ENCODE results near the gene ZNF630. TPM values are rescaled to one million over a fixed set of nuclear protein-coding genes. Genes with fewer than 3 reads are reported as not detected.
"Not testable (repeated sequence)": the region's sequence is repeated elsewhere in the genome, so short reads cannot be mapped to it uniquely, and the experiment has no call there.

Gene ZNF630
- 2.4 TPM for total RNA-seq
- long read RNA-seq, partial matches to known transcripts = 0 of 5 reads
- long read RNA-seq, other reads (novel, unspliced or antisense) = 1 of 5 reads

- DNase-seq (ENCODE audit: missing footprints) (peak; percentile 86), ATAC-seq (peak; percentile 96)
- intact Hi-C loops (cut with DNase I) = no loop called here
Measured at GRCh38 chrX:48071064-48071985, at the start of gene ZNF630. Gene ZNF630, minus strand, starts transcription at chrX:48071640. Its CDS starts 4,754 bp downstream, at chrX:48066886.

GRCh38 chrX:48107717-48108116, 36.3 kb upstream of the ZNF630 start:
- DNase-seq (ENCODE audit: missing footprints) = no peak
- intact Hi-C loops (cut with DNase I) = no loop called here

DNA sequence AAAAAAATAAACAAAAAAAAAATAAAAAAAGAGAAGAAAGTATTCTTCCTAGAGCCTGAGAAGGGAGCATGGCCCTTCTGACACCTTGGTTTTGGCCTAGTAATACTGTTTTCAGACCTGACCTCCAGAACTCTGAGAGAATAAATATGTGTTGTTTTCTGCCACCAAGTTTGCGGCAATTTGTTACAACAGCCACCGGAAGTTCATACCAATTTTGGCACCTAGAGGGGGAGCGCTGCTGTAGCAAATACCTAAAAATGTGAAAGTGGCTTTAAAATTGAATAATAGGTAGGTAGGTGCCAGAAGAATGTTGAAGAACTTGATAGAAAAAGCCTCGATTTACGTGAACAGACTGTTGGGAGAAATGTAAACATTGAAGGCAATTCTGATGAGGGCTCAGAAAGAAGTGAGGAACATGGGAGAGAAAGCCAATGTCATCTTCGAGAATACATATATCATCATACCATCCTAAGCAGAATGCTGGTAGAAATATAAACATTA, 31.5 kb upstream of the ZNF630 start:
- intact Hi-C loops (cut with DNase I) = no loop called here
- DNase-seq (ENCODE audit: missing footprints) (no peak), ATAC-seq (no peak)

More at GRCh38 chrX:48107717-48108116, 36.3 kb upstream of the ZNF630 start:
- ATAC-seq = no peak

DNA sequence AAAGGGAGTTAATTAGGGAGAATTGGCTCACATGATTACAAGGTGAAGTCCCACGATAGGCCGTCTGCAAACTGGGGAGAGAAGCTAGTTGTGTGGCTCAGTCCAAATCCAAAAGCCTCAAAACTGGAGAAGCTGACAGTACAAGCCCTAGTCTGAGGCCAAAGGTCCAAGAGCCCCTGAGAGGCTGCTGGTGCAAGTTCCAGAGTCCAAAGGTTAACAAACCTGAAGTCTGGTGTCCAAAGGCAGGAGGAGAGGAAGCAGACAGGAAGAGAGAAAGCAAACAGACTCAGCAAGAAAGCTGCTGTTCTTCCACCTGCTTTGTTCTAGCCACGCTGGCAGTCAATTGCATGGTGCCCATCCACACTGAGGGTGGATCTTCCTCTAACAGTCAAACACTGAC, 30.0 kb upstream of the ZNF630 start:
- intact Hi-C loops (cut with DNase I) = no loop called here
- ATAC-seq = no peak

DNA sequence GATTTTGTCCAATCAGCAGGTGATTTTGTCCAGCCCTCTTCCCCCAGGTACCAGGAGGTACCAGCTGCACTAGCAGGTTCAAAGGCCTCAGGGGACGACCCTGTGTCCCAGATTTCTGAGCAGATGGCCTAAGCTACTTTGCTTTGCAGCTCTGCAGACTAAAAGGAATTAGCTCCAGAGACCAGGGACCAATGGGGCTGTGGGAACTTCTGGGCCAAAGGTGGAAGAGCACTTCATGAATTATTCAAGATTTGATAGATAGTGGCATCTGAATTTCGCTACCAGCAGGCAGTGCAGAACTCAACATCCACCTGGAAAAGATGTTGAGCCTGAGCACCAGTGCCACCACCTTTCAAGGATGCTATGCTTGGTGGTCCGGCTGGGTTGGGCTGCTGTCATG, 21.1 kb upstream of the ZNF630 start:
- intact Hi-C loops (cut with DNase I); DNase-seq (ENCODE audit: missing footprints); ATAC-seq: not testable (repeated sequence)

More for the DNA sequence above, 30.0 kb upstream of the ZNF630 start:
- DNase-seq (ENCODE audit: missing footprints) = no peak

DNA sequence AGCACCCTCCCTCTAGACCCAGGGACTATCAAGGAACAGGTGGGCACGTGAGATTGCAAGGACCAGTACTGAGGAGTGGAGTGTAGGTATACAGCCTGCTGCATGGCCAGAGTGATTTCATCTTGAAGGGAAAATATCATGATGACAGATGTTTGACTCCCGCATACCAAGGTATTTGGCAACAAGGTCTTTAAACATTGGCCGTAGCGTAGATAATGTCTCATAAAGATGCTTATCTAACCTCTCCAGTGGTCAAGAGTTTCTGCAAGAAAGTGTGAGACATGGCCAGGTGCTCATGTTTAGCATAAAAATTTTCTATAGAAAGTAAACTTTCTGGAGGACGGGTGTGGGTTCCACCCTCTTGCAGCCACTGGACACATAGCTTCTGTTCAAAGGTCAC, 18.7 kb upstream of the ZNF630 start:
- ATAC-seq (no peak), DNase-seq (ENCODE audit: missing footprints) (no peak)
- intact Hi-C loops (cut with DNase I) = no loop called here

DNA sequence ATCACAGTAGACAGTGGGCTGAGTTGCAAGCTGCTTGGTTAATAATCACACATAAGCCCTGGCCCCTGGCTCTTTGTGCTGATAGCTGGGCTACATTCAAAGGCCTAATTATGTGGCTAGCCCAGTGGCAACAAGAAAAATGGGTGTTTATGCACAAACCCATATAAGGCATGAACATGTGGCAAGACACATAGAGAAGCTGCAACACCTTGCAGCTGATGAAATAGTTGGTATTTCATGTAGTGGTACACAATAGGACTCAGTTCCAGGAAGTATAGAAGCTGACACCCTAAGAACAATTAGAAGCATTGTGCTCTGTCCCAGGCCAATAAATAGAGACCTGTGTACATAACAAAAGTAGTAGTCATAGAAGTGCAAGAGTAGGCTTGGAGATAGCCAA, 14.6 kb upstream of the ZNF630 start:
- DNase-seq (ENCODE audit: missing footprints) (no peak), ATAC-seq (no peak)
- intact Hi-C loops (cut with DNase I) = no loop called here

- intact Hi-C loops (cut with DNase I) = loop anchor here (5.0 kb wide), 1 partner anchor 424 kb away; the partner anchor contains the start of gene PORCN
- DNase-seq (ENCODE audit: missing footprints) (no peak), ATAC-seq (no peak)
Measured at GRCh38 chrX:48083706-48084105, 12.3 kb upstream of the ZNF630 start.

GRCh38 chrX:48083212-48083611, 11.8 kb upstream of the ZNF630 start:
- intact Hi-C loops (cut with DNase I) = loop anchor here (5.0 kb wide), 1 partner anchor 424 kb away; the partner anchor contains the start of gene PORCN
- DNase-seq (ENCODE audit: missing footprints) = no peak
- ATAC-seq = peak; percentile 62

DNA sequence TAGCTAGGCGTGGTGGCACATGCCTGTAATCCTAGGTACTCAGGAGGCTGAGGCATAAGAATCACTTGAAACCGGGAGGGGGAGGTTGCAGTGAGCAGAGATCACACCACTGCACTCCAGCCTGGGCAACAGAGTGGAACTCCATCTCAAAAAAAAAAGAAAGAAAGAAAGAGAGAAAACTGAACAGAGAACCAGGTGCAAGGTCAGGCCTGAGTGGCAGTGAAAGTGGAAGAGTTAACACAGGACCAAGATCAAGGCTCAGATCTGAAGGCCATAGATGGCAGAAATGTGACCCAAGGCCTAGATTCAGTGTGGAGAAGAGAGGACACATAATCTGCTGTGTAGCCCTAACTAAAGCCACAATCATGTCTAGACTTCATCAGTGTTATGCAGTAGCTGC, 4.9 kb upstream of the ZNF630 start:
- intact Hi-C loops (cut with DNase I) = no loop called here
- ATAC-seq (no peak), DNase-seq (ENCODE audit: missing footprints) (no peak)

DNA sequence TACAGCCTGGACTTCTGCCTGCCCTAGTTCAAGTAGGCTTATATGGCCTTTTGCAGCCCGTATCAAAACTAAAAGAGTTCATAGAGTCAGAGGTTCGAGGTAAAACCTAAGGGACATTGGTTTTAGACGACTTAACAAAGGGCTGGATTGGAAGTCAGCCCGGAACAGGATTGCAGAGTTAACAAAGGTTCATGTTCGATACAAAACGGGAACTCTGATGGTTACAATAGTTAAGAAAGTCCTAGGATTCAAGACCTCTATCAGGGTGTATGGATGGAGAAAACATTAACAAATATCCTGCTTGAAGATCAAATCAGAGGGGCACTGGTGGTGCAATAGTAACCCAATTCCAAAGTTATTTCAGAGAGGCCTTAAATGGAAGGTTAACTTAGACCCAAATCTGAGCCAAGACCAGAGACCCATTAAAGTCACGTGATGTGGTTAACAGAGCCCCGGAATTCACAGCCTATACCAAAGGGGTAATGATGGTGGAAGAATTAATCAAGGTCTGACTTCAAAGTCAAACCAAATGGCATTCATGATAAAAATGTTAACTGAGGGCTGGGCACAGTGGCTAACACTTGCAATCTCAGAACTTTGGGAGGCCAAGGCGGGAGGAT, 656 bp upstream of the ZNF630 start:
- DNase-seq (ENCODE audit: missing footprints) = no peak
- intact Hi-C loops (cut with DNase I) = no loop called here
- no peak for ATAC-seq

GRCh38 chrX:48068096-48068887, 3.1 kb downstream of the ZNF630 start:
- ATAC-seq (no peak), DNase-seq (ENCODE audit: missing footprints) (no peak)
- intact Hi-C loops (cut with DNase I) = no loop called here

DNA sequence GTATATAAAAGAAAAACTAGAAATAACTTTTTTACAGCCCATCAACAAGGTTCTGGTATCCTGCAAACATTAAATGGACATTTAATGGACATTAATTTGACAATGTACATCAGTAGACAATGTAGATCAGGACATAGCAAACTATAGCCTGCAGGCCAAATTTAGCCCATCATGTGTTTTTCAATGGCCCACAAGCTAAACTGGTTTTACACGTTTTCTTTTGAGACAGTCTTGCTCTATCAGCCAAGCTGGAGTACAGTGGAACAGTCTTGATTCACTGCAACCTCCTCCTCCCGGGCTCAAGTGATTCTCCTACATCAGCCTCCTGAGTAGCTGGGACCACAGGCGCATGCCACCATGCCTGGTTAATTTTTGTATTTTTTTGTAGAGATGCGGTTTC, 7.2 kb downstream of the ZNF630 start:
- ATAC-seq (no peak), DNase-seq (ENCODE audit: missing footprints) (no peak)
- intact Hi-C loops (cut with DNase I) = no loop called here

DNA sequence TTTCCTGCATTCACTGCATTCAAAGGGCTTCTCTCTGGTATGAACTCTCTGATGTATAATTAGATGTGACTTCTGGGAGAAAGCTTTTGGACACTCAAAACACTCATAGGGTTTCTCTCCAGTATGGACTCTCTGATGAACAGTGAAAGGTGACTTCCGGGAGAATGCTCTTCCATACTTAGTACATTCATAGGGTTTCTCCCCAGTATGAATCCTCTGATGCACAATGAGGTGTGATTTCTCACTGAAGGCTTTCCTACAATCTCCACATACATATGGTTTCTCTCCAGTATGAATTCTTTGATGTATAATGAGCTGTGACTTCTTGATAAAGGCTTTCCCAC, 12.2 kb downstream of the ZNF630 start:
- no peak for DNase-seq (ENCODE audit: missing footprints)
- no peak for ATAC-seq
- intact Hi-C loops (cut with DNase I) = no loop called here

- DNase-seq (ENCODE audit: missing footprints) = no peak
- intact Hi-C loops (cut with DNase I) = no loop called here
- ATAC-seq = no peak
Measured at GRCh38 chrX:48058621-48059295, 12.7 kb downstream of the ZNF630 start.

DNA sequence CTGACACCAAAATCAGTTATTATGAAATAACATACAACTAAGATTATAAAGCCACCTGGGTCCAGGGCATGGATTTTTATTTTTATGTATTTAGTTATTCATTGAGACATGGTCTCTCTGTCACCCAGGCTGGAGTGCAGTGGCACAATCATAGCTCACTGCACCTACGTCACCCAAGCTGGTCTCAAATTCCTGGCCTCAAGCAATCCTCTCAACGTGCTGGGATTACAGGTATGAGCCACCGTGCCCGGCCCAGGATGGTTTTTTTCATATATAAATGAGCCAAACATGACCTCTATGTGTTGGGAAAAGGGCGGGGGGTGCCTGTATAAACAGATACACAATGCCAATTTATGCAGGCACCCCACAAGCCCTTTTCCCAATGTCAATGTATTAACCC, 24.6 kb downstream of the ZNF630 start:
- ATAC-seq (no peak), DNase-seq (ENCODE audit: missing footprints) (no peak)
- intact Hi-C loops (cut with DNase I) = no loop called here

DNA sequence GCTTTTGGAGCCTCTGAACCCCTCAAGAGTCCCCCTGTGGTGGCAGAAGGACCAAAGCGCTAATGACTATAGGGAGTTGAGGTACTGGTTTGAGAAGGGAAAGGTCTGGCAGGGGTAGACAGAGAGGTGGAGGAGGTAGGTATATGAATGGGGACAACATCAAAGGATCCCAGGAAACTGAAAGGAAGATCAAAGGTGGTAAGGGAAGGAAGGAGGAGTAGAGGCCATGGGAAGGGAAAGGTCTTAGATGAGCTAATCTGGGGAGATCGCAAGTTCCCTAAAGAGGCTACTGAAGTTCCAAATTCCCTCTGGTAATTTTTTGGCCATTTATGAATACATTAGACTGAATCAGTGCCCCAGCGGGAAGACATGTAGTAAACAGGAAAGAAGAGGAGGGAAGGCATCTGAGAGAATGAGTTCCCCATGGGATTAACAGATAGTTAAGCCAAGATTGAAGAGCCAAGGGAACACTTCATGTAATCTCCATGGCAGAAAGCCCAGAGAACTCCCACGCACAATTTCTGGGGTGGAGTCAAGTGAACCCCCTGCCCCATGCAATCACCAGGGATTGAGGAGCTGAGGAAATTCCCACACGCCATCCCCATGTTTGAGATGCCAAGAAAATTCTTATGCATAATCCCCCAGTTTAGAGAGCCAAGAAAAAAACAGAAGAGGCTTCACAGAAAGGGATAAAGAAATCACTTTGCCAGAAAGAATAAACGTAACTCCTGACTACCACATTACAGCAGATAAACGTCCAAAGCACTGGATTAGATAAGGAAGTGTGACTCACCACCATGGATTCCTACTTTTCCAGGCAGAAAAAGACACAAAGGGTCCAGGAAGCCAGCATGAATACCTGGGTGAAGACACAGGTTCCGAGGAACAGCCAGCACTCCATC, 25.8 kb downstream of the ZNF630 start:
- peak; percentile 89 for ATAC-seq
- no peak for DNase-seq (ENCODE audit: missing footprints)
- intact Hi-C loops (cut with DNase I) = no loop called here

DNA sequence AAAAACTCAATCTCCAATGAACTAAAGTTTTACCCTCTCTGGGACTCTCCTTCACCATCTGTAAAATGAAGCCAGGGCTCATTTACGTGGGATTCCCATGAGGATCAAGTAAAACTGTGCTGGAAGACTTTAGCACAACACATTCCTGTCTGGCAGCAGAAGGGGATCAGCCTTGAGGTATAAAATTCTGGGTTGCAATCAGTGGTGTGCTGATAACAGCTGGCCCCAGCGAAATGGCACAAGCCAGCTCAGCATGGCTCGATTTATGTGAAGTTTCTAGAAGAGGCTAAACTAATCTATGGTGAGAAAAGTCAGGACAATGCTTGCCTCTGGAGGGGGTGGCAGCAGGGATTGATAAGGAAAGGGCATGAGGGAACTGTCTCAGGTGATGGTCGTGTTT, 28.4 kb downstream of the ZNF630 start:
- ATAC-seq = no peak
- DNase-seq (ENCODE audit: missing footprints) = no peak
- intact Hi-C loops (cut with DNase I) = no loop called here
